ENCODE data around the gene PRSS56. TPM values are rescaled to one million over a fixed set of nuclear protein-coding genes. Genes with fewer than 3 reads are reported as not detected.
"Not testable (repeated sequence)": the region's sequence is repeated elsewhere in the genome, so short reads cannot be mapped to it uniquely, and the experiment has no call there.

The PRSS56 gene
- total RNA-seq, 2 experiments from 2014 or later: not detected

- H3K4me3 Mint-ChIP-seq: peak overlapping the region; percentile 99
- H3K9me3 Mint-ChIP-seq: peaks cover 8% of the 10 kb centered on the region
- peak overlapping the region; percentile 99 for H3K27ac Mint-ChIP-seq
- no peaks in the 10 kb centered on the region for H3K27me3 Mint-ChIP-seq
- H3K36me3 Mint-ChIP-seq: peaks cover 55% of the 10 kb centered on the region
- peaks cover 65% of the 10 kb centered on the region for H3K4me1 Mint-ChIP-seq
- DNase-seq: no peak
Observed at GRCh38 chr2:232549655-232550353, 29.6 kb downstream of the PRSS56 start.

DNA sequence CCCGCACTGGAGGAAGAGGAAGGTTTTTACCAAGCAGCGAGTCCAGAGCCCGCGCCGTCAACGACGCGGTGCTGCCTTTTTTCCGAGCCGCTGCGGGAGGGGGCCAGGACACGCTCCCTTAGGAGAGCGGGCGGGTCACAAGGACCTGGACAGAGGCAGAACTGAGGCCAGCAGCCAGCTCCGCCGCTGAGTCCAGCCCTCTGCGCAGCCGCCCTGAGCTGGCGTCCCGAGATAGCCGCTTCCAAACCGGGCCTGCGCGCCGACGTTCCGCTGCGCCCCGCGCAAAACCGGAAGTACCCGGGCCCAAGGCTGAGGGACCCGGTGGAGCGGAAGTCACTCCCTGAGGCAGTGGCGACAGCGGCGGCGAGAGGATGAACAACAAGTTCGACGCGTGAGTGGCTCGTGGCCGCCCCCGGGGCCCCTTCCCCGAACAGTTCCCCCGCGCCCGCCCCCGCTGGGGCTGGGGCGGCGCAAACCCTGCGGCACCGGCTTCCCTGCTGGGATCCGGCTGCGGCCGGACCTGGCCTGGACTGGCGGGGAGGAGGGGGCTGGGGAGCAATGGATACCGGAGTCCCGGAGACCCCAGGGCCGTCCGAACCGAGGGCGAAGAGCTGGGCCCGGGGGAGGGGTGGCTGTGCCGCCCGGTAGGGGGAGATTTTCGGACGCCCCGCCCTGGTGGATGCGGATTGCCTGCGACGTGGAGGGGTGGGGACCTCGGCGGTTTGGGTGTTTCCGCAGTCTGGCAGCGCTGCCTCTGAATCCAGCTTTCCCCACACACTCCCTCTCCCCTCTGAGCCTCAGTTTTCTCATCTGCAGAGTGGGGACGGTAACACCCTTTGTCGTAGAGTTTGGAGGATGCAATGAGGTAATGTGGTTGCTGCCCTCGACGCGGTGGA is 30.4 kb downstream of the PRSS56 start, which contains the start of the genes EIF4E2 and TIGD1:
Gene EIF4E2, plus strand, starts transcription at position 336 of the 896 bp plus-strand sequence. Its CDS starts 36 bp downstream, at position 372.
Gene TIGD1, minus strand, starts transcription at position 204 of the 896 bp plus-strand sequence. CDS start 675 bp downstream, outside the sequence.
- peaks cover 49% of the 10 kb centered on the region for H3K36me3 Mint-ChIP-seq
- H3K9me3 Mint-ChIP-seq: peaks cover 8% of the 10 kb centered on the region
- DNase-seq: peak; percentile 94
- peak within 1 kb of the TSS; percentile 99 for H3K4me3 Mint-ChIP-seq
- H3K27ac Mint-ChIP-seq: peak within 1 kb of the TSS; percentile 99
- H3K27me3 Mint-ChIP-seq: no peaks in the 10 kb centered on the region
- H3K4me1 Mint-ChIP-seq: peaks cover 67% of the 10 kb centered on the region

DNA sequence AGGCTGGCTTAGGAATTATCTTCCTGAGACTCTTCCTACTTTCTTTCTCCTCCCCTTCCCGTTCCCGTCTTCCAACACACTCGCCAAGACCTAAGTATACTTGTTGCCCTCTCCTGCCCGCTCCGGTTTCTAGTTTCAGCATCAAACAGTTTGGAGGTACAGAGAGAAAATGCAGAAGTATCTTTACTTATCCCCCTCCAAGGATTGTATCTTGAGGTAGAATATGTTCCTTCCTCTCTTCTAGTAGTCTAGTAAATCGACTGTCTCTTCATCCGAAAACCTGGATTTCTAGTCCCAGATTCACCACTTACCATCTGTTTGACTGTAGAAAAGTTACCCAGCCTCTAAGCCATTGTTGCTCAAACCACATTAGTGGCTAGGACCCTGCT is 31.1 kb downstream of the PRSS56 start:
- Mint-ChIP-seq H3K27ac (peak overlapping the region; percentile 99), H3K27me3 (no peaks in the 10 kb centered on the region), H3K36me3 (peaks cover 43% of the 10 kb centered on the region), H3K9me3 (peaks cover 8% of the 10 kb centered on the region), H3K4me3 (peak overlapping the region; percentile 99), H3K4me1 (peaks cover 68% of the 10 kb centered on the region)
- DNase-seq: no peak

DNA sequence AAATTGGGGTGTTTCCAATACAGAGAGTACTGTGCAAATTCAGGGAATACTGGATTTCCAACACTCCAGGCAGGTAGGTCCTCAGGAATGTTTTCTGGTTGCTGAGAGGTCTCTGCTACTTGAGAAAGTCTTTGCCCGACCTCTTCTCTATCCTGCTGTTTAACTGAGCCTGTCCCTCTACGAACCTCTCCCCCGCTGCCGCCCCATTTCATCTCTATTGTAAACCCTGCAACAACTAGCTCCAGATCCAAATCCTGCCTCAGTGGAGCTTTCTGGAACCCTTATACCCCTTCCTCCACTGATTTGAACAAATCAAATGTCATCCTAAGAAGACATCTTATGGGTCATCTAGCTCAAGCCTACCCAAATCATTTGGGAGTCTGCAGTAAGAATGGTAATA is 31.6 kb downstream of the PRSS56 start:
- DNase-seq: no peak
- peak overlapping the region; percentile 99 for H3K27ac Mint-ChIP-seq
- no peaks in the 10 kb centered on the region for H3K27me3 Mint-ChIP-seq
- peaks cover 8% of the 10 kb centered on the region for H3K9me3 Mint-ChIP-seq
- H3K4me1 Mint-ChIP-seq: peaks cover 64% of the 10 kb centered on the region
- H3K36me3 Mint-ChIP-seq: peaks cover 40% of the 10 kb centered on the region
- H3K4me3 Mint-ChIP-seq: peak overlapping the region; percentile 99

GRCh38 chr2:232556426-232556825 is 36.2 kb downstream of the PRSS56 start:
- Mint-ChIP-seq H3K27ac (peak overlapping the region; percentile 38), H3K36me3 (peaks cover 15% of the 10 kb centered on the region), H3K27me3 (no peaks in the 10 kb centered on the region), H3K4me1 (peaks cover 36% of the 10 kb centered on the region), H3K4me3 (no peak overlapping the region), H3K9me3 (no peaks in the 10 kb centered on the region)
- DNase-seq: no peak

DNA sequence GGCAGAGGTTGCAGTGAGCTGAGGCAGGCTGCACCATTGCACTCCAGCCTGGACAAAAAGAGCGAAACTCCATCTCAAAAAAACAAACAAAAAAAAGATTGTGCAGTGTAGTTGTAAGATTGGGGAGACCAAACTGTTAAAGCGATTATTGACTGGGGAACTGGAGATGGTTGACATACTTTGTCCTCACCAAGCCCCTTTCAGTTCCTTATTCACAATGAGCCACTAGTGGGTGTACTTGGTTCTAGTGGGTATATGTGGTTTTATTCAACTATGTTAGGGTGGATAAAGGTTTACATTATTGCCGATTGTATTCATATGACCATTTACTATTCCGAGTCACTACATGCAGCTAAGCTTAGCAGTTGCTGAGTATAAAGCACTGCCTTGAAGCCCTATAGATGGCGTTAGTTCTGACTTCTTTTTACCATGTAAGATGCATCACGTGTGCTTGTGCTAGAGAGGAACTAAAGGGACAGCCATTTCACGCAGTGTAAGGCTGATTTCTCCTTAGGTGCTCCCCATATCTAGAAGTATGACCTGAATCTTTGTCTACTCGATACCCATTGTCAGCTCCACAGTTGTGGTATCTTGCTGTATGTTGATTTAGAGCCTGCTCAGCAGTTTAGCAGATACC is 42.4 kb downstream of the PRSS56 start:
- Mint-ChIP-seq H3K4me1 (no peaks in the 10 kb centered on the region), H3K36me3 (peaks cover 22% of the 10 kb centered on the region), H3K27ac (no peak overlapping the region)

GRCh38 chr2:232563580-232563979 is 43.4 kb downstream of the PRSS56 start:
- no peak for DNase-seq
- H3K4me1 Mint-ChIP-seq: no peaks in the 10 kb centered on the region
- no peaks in the 10 kb centered on the region for H3K27me3 Mint-ChIP-seq
- no peaks in the 10 kb centered on the region for H3K9me3 Mint-ChIP-seq
- H3K36me3 Mint-ChIP-seq: peaks cover 21% of the 10 kb centered on the region
- H3K4me3 Mint-ChIP-seq: no peak overlapping the region
- no peak overlapping the region for H3K27ac Mint-ChIP-seq

More for the DNA sequence above, 42.4 kb downstream of the PRSS56 start:
- H3K4me3 Mint-ChIP-seq: no peak overlapping the region
- H3K27me3 Mint-ChIP-seq: no peaks in the 10 kb centered on the region
- DNase-seq: no peak
- H3K9me3 Mint-ChIP-seq: no peaks in the 10 kb centered on the region

- Mint-ChIP-seq H3K9me3 (no peaks in the 10 kb centered on the region), H3K36me3 (peaks cover 21% of the 10 kb centered on the region), H3K4me1 (no peaks in the 10 kb centered on the region)
Observed at GRCh38 chr2:232567721-232568120, 47.5 kb downstream of the PRSS56 start.

DNA sequence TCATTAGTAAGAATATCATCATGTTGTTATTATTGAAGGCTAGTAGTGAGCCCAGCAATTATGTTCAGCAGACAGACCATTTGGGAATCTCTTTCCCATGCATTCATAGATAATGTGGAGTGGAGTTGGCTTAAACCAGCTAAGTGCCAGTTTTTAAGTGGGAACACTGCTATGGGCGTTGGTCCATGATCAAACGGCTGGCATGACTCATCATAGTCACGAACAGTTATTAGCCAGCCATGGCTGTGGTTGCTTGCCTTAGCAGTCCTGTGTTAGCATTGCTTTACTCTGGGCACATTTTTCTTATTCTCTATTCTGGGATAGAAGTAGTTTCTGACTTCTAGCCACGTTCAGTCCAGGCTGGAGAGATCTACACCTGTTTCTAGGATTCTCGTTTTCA is 48.0 kb downstream of the PRSS56 start:
- Mint-ChIP-seq H3K36me3 (peaks cover 21% of the 10 kb centered on the region), H3K9me3 (no peaks in the 10 kb centered on the region), H3K27me3 (no peaks in the 10 kb centered on the region), H3K4me1 (no peaks in the 10 kb centered on the region), H3K4me3 (no peak overlapping the region), H3K27ac (no peak overlapping the region)
- DNase-seq: no peak

More at GRCh38 chr2:232567721-232568120, 47.5 kb downstream of the PRSS56 start:
- H3K4me3 Mint-ChIP-seq: no peak overlapping the region
- no peak for DNase-seq
- no peaks in the 10 kb centered on the region for H3K27me3 Mint-ChIP-seq
- no peak overlapping the region for H3K27ac Mint-ChIP-seq

- peaks cover 18% of the 10 kb centered on the region for H3K36me3 Mint-ChIP-seq
- H3K9me3 Mint-ChIP-seq: no peaks in the 10 kb centered on the region
- no peak overlapping the region for H3K27ac Mint-ChIP-seq
Observed at GRCh38 chr2:232569541-232569940, 49.4 kb downstream of the PRSS56 start.

GRCh38 chr2:232570481-232570880 is 50.3 kb downstream of the PRSS56 start:
- H3K9me3 Mint-ChIP-seq, H3K4me1 Mint-ChIP-seq, H3K27ac Mint-ChIP-seq, DNase-seq, H3K4me3 Mint-ChIP-seq, H3K27me3 Mint-ChIP-seq: not testable (repeated sequence)
- H3K36me3 Mint-ChIP-seq: peaks cover 20% of the 10 kb centered on the region

More at GRCh38 chr2:232569541-232569940, 49.4 kb downstream of the PRSS56 start:
- H3K4me3 Mint-ChIP-seq: no peak overlapping the region
- no peaks in the 10 kb centered on the region for H3K4me1 Mint-ChIP-seq
- DNase-seq: no peak
- no peaks in the 10 kb centered on the region for H3K27me3 Mint-ChIP-seq

GRCh38 chr2:232571026-232571474 is 50.9 kb downstream of the PRSS56 start:
- Mint-ChIP-seq H3K9me3 (no peaks in the 10 kb centered on the region), H3K4me1 (peaks cover 1% of the 10 kb centered on the region), H3K27ac (no peak overlapping the region), H3K36me3 (peaks cover 18% of the 10 kb centered on the region), H3K27me3 (no peaks in the 10 kb centered on the region), H3K4me3 (no peak overlapping the region)
- no peak for DNase-seq

DNA sequence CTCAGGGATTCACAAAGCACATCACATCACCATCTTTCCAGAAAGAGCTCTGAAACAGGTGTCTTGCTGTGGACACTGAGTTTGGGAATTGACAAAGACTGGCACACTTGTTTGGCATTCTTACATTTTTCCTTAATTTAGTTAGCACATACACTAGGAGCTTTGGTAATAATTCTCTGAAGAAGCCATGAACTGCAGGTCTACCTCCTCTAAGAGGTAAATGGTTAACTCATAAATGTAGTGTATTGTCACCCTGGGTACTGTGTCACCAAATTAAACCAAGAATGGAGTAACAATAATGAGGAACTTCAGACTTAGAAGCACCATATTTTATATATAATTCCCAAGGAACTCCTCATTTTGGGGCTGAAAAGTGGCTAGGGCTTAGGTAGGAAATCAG is 52.9 kb downstream of the PRSS56 start:
- DNase-seq: no peak
- Mint-ChIP-seq H3K9me3 (no peaks in the 10 kb centered on the region), H3K27me3 (no peaks in the 10 kb centered on the region), H3K36me3 (peaks cover 15% of the 10 kb centered on the region), H3K4me3 (no peak overlapping the region), H3K4me1 (peaks cover 3% of the 10 kb centered on the region), H3K27ac (no peak overlapping the region)

GRCh38 chr2:232573771-232574435 is 53.7 kb downstream of the PRSS56 start:
- Mint-ChIP-seq H3K36me3 (peaks cover 12% of the 10 kb centered on the region), H3K4me3 (no peak overlapping the region), H3K27ac (no peak overlapping the region), H3K4me1 (peaks cover 3% of the 10 kb centered on the region), H3K9me3 (no peaks in the 10 kb centered on the region), H3K27me3 (no peaks in the 10 kb centered on the region)
- no peak for DNase-seq
